GM12891 (cell line): ENCODE measurements around the gene SLC25A21.
"Not testable (repeated sequence)": the region's sequence is repeated elsewhere in the genome, so short reads cannot be mapped to it uniquely, and the experiment has no call there.

Experiments used
- DNase-seq: peaks from one replicate; pipeline ENCODE4 v3.0.0; 2011; ENCODE audit warnings: low spot score; ENCODE audit not compliant: insufficient read length
- FAIRE-seq: peaks from 2 replicates; lab custom pipeline; 2011; peaks lifted over from hg19 to GRCh38; lab: Jason Lieb, UNC
- PAX5 ChIP-seq: IDR thresholded peaks from 2 replicates; pipeline ENCODE4 v1.6.1; 2011; ENCODE audit warnings: low read length, moderate library complexity, mild to moderate bottlenecking; ENCODE audit not compliant: insufficient read depth, severe bottlenecking
- POLR2A ChIP-seq: IDR thresholded peaks from 2 replicates; pipeline ENCODE4 v1.6.1; 2011; ENCODE audit warnings: low read depth, low read length, control low read depth
- POLR2AphosphoS5 ChIP-seq: IDR thresholded peaks from 2 replicates; pipeline ENCODE4 v1.6.1; 2011; ENCODE audit warnings: low read depth, low read length, control low read depth
- POU2F2 ChIP-seq: IDR thresholded peaks from 2 replicates; pipeline ENCODE4 v1.6.1; 2011; ENCODE audit warnings: low read depth, mild to moderate bottlenecking, control low read depth, low read length, moderate library complexity
- SPI1 ChIP-seq: IDR thresholded peaks from 2 replicates; pipeline ENCODE4 v1.6.1; 2011; ENCODE audit warnings: low read depth, low read length, control low read depth
- TAF1 ChIP-seq: IDR thresholded peaks from 2 replicates; pipeline ENCODE4 v1.6.1; 2011; ENCODE audit warnings: low read depth, low read length, control low read depth

SLC25A21 gene

DNA sequence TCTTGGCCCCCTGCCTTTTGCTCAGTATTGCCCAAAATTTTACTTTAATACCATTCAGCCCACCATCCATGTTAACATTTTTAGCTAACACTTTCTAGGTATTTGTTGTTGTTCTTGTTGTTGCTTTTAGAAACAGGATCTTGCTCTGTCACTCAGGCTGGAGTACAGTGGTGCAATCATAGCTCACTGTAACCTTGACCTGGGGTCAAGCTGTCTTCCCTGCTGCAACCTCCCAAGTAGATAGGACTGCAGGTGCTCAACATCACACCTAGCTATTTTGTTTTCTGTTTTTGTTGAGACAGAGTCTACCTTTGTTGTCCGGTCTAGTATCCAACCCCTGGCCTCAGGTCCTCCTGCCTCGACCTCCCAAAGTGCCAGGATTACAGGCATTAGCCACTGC lies 29.3 kb upstream of the SLC25A21 start:
- no peak for FAIRE-seq
- DNase-seq = no peak
- no peak for TF ChIP-seq SPI1
- no peak for TF ChIP-seq POU2F2
- TF ChIP-seq PAX5 = no peak
- TF ChIP-seq TAF1 = no peak
- no peak for TF ChIP-seq POLR2A
- TF ChIP-seq POLR2AphosphoS5 = no peak

- FAIRE-seq (no peak), DNase-seq (no peak)
- TF ChIP-seq PAX5 (no peak), POU2F2 (no peak), POLR2AphosphoS5 (no peak), POLR2A (no peak), TAF1 (no peak), SPI1 (no peak)
Observed at GRCh38 chr14:37198907-37199306, 26.5 kb upstream of the SLC25A21 start.

DNA sequence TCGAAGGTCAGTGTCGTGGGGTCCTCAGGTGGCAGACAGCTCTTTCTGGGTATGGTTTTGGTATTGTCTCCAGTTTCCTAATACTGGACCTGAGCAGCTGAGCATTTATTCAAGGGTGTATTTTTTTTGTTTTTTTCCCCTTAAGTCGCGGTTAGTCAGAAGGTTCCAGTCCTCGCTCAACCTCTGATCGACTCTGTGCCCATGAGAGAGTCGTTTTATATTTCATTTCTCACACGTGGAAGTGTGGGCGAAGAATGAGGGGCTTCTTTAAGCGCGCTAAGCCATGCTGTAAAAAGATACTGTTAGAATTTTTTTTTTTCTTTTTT lies 25.8 kb upstream of the SLC25A21 start:
- FAIRE-seq (no peak), DNase-seq (no peak)
- TF ChIP-seq POLR2AphosphoS5 = no peak
- no peak for TF ChIP-seq TAF1
- TF ChIP-seq POU2F2 = no peak
- TF ChIP-seq POLR2A = no peak
- no peak for TF ChIP-seq SPI1
- no peak for TF ChIP-seq PAX5

DNA sequence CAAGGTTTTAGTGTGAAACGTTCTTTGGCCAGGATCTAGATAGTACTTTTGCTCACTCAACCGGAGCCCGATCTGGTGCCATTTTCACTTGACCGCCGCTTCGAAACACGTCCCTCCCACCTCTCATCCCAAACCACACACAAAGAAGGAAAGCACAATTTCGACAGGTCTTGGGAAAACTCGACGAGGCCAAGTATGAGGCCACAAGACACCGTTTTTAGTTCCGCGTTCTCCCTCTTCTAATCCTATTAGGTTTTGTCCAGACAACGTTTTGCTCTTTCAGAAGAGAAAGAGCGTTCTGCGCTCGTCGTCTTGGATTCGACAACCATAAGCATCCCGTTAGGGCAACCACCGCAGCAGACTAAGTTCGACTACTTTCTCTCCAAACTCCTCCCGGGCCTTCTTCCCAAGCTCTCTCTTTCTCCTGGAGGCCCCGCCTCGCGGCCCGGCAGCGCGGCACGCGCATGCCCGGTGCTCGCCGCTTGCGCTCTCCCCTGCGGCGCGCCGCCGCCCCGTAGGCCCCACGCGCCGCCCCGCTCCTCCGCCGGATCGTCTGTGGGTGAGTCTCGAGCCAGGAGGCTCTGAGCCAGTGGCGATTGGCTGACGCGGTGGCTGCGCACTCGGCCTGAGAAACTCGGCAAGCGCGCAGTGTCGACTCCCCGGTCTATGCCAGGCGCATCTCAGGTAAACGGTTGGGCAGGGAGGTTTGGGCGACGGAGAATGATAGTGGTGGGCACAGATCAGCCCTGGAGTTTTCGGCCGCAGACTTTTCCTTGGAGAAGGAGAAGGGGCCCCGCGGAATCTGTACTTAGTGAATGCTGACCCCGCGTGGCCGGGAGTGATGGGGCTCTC lies 25.2 kb upstream of the SLC25A21 start, which contains the start of gene MIPOL1:
MIPOL1 (plus strand) TSS at position 517 of the 852 bp plus-strand sequence. CDS start 49,952 bp downstream, outside the sequence.
- TF ChIP-seq PAX5 (no peak), POU2F2 (no peak), POLR2AphosphoS5 (no peak), POLR2A (no peak), TAF1 (no peak), SPI1 (no peak)
- DNase-seq = no peak
- no peak for FAIRE-seq

DNA sequence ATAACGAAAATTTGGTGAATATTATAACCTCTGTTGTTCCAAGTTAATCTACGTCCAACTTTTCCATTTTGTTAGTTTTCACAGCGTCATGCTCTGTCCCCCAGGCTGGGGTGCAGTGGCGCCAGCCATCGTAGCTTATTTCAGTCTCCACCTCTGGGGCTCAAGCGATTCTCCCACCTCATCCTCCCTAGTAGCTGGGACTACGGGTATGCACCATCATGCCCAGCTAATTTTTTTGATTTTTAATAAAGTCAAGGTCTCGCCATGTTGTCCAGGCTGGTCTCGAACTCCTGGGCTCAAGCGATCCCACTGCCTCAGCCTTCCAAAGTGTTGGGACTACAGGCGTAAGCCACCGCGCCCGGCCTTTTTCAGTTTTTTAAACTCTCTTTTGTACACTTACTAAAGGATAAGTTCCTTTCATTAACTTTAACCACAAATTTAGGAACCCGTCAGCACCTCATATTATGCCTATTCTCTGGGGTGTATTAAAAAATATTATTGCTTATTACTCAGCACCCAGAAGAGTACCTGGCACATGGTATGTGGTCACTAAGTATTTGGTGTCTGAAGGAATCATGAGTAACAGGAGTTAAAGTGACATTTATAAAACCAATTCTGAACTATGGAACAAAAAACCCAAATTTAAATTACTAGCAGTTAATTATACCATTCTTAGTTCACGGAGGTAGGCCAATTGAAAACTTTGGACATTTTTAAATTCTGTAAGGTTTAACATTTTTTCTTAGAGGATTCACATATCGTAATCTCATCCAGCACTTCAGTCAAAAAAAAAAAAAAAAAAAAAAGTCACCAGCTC lies 24.4 kb upstream of the SLC25A21 start:
- DNase-seq (no peak), FAIRE-seq (no peak)

GRCh38 chr14:37195327-37195726 lies 22.9 kb upstream of the SLC25A21 start:
- TF ChIP-seq POLR2A = no peak
- no peak for TF ChIP-seq TAF1
- no peak for TF ChIP-seq POU2F2
- TF ChIP-seq PAX5 = no peak
- no peak for TF ChIP-seq SPI1
- no peak for FAIRE-seq
- DNase-seq = no peak

More for the DNA sequence above, 24.4 kb upstream of the SLC25A21 start:
- TF ChIP-seq POLR2A (no peak), PAX5 (no peak), POU2F2 (no peak), SPI1 (no peak), TAF1 (no peak), POLR2AphosphoS5 (no peak)

DNA sequence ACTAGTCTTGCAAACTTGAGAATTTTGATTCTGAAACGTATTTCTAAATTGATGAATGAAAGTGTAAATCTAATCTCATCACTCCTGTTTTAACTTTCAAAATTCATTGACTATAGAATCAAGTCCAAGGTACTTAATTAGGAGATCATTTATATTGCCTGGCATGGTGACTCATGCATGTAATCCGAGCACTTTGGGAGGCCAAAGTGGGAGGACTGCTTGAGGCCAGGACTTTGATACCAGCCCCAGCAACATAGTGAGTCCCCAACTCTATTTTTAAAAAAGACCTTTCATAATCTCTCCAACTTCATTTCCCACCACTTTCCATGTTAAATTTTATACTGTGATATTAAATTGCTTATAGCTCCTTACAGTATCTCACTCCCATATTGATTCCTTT lies 22.3 kb upstream of the SLC25A21 start:
- FAIRE-seq (no peak), DNase-seq (no peak)
- TF ChIP-seq TAF1 = no peak

DNA sequence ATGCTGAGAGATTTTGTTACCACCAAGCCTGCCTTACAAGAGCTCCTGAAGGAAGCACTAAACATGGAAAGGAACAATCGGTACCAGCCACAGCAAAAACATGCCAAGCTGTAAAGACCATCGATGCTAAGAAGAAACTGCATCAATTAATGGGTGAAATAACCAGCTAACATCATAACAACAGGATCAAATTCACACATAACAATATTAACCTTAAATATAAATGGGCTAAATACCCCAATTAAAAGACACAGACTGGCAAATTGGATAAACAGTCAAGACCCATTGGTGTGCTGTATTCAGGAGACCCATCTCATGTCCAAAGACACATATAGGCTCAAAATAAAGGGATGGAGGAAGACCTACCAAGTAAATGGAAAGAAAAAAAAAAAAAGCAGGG lies 17.3 kb upstream of the SLC25A21 start:
- not testable (repeated sequence) for DNase-seq, FAIRE-seq

DNA sequence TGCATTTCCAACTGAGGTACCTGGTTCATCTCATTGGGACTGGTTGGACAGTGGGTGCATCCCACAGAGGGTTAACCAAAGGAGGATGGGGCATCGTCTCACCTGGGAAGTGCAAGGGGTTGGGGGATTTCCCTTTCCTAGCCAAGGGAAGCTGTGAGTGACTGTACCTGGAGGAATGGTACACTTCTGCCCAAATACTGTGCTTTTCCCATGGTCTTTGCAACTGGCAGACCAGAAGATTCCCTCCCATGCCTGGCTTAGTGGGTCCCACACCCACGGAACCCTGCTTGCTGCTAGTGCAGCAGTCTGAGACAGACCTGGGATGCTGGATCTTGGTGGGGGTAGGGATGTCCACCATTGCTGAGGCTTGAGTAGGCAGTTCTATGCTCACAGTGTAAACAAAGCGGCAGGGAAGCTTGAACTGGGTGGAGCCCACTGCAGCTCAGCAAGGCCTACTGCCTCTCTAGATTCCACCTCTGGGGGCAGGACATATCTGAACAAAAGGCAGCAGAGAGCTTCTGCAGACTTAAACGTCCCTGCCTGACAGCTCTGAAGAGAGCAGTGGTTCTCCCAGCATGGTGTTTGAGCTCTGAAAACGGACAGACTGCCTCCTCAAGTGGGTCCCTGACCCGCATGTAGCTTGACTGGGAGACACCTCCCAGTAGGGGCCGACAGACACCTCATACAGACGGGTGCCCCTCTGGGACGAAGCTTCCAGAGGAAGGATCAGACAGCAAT lies 15.6 kb upstream of the SLC25A21 start:
- DNase-seq, FAIRE-seq: not testable (repeated sequence)

GRCh38 chr14:37187294-37187693 lies 14.9 kb upstream of the SLC25A21 start:
- DNase-seq (no peak), FAIRE-seq (no peak)
- TF ChIP-seq PAX5 = no peak
- no peak for TF ChIP-seq TAF1
- no peak for TF ChIP-seq POLR2A
- no peak for TF ChIP-seq SPI1
